Heart left ventricle (tissue), 16 donors: ENCODE data around the gene ZNF775. TPM values are rescaled to one million over a fixed set of nuclear protein-coding genes. Genes with fewer than 3 reads are reported as not detected.

Experiments used
- ATAC-seq, 4 donors: fragments of 200-7000 bp; cut with Tn5 transposase; one replicate each; pipeline ENCODE4 v1.9.1; 2020 to 2022; ENCODE audit warnings: moderate library complexity in 4 of 4, mild to moderate bottlenecking in 3 of 4, moderate number of reproducible peaks in 1 of 4
- DNase-seq, 5 donors: peaks; one replicate each; pipeline ENCODE4 v3.0.0-alpha.2; 2020
- H3K27ac ChIP-seq, 12 donors: fragments of 200-600 bp; sonication (generic) in 4 of 12; one replicate each; pipeline versions ENCODE4 v1.5.0 to v1.8.0; 2016 to 2022; ENCODE audit warnings: mild to moderate bottlenecking in 2 of 12
- H3K27me3 ChIP-seq, 9 donors: fragments of 200-600 bp; sonication (generic) in 2 of 9; one replicate each; pipeline versions ENCODE4 v1.5.1 to v1.8.0; 2016 to 2022; ENCODE audit warnings: mild to moderate bottlenecking in 3 of 9
- H3K36me3 ChIP-seq, 9 donors: fragments of 200-600 bp; sonication (generic) in 2 of 9; one replicate each; pipeline versions ENCODE4 v1.5.0 to v1.8.0; 2018 to 2022; ENCODE audit warnings: mild to moderate bottlenecking in 2 of 9
- H3K4me1 ChIP-seq, 12 donors: fragments of 200-600 bp; sonication (generic) in 4 of 12; one replicate each; pipeline versions ENCODE4 v1.5.0 to v1.8.0; 2016 to 2022; ENCODE audit warnings: mild to moderate bottlenecking in 3 of 12
- H3K4me3 ChIP-seq, 12 donors: fragments of 200-600 bp; sonication (generic) in 4 of 12; one replicate each; pipeline versions ENCODE4 v1.5.0 to v1.8.0; 2017 to 2022; ENCODE audit warnings: mild to moderate bottlenecking in 9 of 12, moderate library complexity in 4 of 12
- H3K9me3 ChIP-seq, 12 donors: fragments of 200-600 bp; sonication (generic) in 4 of 12; one replicate each; pipeline versions ENCODE4 v1.5.0 to v1.8.0; 2016 to 2022; ENCODE audit warnings: mild to moderate bottlenecking in 1 of 12
- POLR2A ChIP-seq, 2 donors: fragments of 450-650 bp; IDR thresholded peaks; one replicate each; pipeline ENCODE4 v1.6.1; 2017; ENCODE audit warnings: antibody characterized with exemption in 2 of 2, mild to moderate bottlenecking in 2 of 2, moderate library complexity in 2 of 2
- WGBS, 4 donors: extraction: QIAGEN DNeasy Blood & Tissue Kit in 2 of 4; methylation state at CpG; one replicate each; pipeline versions ENCODE4 v1.1.5 to v1.1.7; 2013 to 2018; 5-methylcytosine and 5-hydroxymethylcytosine counted together
- intact Hi-C, 10 donors: fragments of 100-400 bp; cut with DNase I; formaldehyde crosslinking; loops; one replicate each; pipeline versions ENCODE4 v1.11.1 to v1.14.2; 2022
- polyA plus RNA-seq, 2 donors: library from polyadenylated mRNA; stranded (reverse); fragments of 200-250 nt; gene quantifications; one replicate each; pipeline ENCODE4 v1.2.3, GENCODE V29; 2013
- total RNA-seq, 9 donors: library from RNA; depleted of rRNA in 2 of 9; stranded (reverse); fragments of >200 nt in 2 of 9; fragmentation: NEBNext Ultra II Directional in 3 of 9; extraction: Animal tissue kit (Norgen Biotek cat#: 25700) in 3 of 9; gene quantifications; one replicate each; pipeline versions ENCODE4 v1.1.0 to v1.2.4, GENCODE V29; 2016 to 2023
- TF ChIP-seq, protein P1 (sequence below), 12 donors: fragments of 200-600 bp; sonication (generic) in 4 of 12; IDR thresholded peaks; one replicate each; pipeline versions ENCODE4 v1.5.0 to v1.8.0; 2018 to 2022; ENCODE audit warnings: antibody characterized with exemption in 12 of 12, mild to moderate bottlenecking in 5 of 12
- donor health status: ischemic (EF 13 %, LVEDD 7.1; RV severe dilation, severe dysfunction).
- donor health status: healthy with polysubstance abuse.
- donor health status: DM: no; HTN: yes; CAD: no.
- donor health status: DM: no; HTN: no; CAD: no.
- donor health status: ischemic (EF 25% LVEDD 6.9; RV normal size, moderate dysfunction).
- donor health status: ischemic (EF 25% LVEDD 5.7; RV mildly dilated, moderate dysfunction).
- donor health status: healthy.
- donor health status: DM: yes; HTN: yes; CAD: no.
- donor health status: ischemic (EF 35%, LVEDD 5.7; RV mildly dilated, moderate dysfunction).
- donor health status: nonischemic (EF 11% LVEDD 7.7; RV severe dilation, severe dysfunction).
- donor health status: DM: yes; HTN: yes; CAD: no.
- donor health status: PGD.
- donor health status: ischemic (EF 29% LVEDD 5.4; RV normal size, mild dysfunction).
- donor health status: nonischemic (EF 23%, LVEDD 6.1; RV moderate dilation, normal function).

ZNF775 gene
- total and polyA plus RNA-seq, 11 donors, result 1.8 to 5.0 (median 3.3) TPM

DNA sequence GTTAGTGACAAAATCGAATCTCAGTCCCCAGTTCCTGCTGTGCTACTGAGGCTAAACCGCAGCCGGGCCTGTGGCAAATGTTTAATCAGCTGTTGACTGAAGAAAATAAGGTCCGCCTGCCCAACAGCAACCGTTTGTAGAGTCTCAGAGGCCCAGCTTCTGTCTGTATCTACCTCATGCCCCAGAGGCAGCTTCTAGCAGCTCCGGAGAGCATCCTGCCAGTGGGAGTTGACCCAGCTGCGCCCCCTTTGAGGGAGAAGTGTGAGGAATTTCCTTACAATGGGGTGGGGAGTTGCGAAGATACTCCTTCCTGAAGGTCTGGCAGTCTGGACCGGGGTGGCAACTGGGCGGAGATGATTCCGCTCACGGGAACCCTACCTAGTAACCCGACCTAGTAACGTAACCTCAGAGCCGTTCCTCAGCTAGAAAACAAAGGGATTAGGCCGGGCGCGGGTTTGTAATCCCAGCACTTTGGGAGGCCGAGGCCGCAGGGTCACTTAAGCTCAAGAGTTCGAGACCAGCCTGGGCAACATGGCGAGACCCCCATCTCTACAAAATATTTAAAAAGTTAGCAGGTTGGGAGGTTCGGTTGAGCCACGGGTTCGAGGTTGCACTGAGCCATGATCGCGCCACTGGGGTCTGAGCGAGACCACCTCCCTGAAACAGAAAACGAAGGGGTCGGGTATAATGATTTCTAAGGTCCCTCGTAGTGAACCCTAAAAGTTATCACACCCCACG is 846 bp upstream of the ZNF775 start:
- peak overlapping the region; percentile 81 to 99 (median 92) for H3K27ac ChIP-seq
- no peaks in the 10 kb centered on the region for H3K9me3 ChIP-seq
- H3K4me1 ChIP-seq, result peaks cover 0 to 50% (median 26%) of the 10 kb centered on the region in 12 donors
- H3K36me3 ChIP-seq, result peaks cover 0 to 18% (median 12%) of the 10 kb centered on the region in 9 donors
- TF ChIP-seq, protein P1, sequence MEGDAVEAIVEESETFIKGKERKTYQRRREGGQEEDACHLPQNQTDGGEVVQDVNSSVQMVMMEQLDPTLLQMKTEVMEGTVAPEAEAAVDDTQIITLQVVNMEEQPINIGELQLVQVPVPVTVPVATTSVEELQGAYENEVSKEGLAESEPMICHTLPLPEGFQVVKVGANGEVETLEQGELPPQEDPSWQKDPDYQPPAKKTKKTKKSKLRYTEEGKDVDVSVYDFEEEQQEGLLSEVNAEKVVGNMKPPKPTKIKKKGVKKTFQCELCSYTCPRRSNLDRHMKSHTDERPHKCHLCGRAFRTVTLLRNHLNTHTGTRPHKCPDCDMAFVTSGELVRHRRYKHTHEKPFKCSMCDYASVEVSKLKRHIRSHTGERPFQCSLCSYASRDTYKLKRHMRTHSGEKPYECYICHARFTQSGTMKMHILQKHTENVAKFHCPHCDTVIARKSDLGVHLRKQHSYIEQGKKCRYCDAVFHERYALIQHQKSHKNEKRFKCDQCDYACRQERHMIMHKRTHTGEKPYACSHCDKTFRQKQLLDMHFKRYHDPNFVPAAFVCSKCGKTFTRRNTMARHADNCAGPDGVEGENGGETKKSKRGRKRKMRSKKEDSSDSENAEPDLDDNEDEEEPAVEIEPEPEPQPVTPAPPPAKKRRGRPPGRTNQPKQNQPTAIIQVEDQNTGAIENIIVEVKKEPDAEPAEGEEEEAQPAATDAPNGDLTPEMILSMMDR (IDR thresholded peaks at IDR 0.05), result peak in 6 of 12 donors; percentile 9 to 38 (median 22)
- TF ChIP-seq POLR2A (IDR thresholded peaks at IDR 0.05), result no peak
- intact Hi-C loops, result loop anchor here in 1 of 10 donors (1.0 kb wide), 1 partner anchor 9 kb away; no protein-coding TSS in a partner anchor
- 6 to 9% (median 7%) methylated on average over 23 to 32 of the region's 32 CpGs for WGBS, 4 donors
- peak overlapping the region; percentile 48 to 100 (median 86) for H3K4me3 ChIP-seq
- peak in 3 of 4 donors; percentile 4 to 26 (median 13) for ATAC-seq
- DNase-seq, result peak in 4 of 5 donors; percentile 61 to 72 (median 64)
- H3K27me3 ChIP-seq, result no peaks in the 10 kb centered on the region

DNA sequence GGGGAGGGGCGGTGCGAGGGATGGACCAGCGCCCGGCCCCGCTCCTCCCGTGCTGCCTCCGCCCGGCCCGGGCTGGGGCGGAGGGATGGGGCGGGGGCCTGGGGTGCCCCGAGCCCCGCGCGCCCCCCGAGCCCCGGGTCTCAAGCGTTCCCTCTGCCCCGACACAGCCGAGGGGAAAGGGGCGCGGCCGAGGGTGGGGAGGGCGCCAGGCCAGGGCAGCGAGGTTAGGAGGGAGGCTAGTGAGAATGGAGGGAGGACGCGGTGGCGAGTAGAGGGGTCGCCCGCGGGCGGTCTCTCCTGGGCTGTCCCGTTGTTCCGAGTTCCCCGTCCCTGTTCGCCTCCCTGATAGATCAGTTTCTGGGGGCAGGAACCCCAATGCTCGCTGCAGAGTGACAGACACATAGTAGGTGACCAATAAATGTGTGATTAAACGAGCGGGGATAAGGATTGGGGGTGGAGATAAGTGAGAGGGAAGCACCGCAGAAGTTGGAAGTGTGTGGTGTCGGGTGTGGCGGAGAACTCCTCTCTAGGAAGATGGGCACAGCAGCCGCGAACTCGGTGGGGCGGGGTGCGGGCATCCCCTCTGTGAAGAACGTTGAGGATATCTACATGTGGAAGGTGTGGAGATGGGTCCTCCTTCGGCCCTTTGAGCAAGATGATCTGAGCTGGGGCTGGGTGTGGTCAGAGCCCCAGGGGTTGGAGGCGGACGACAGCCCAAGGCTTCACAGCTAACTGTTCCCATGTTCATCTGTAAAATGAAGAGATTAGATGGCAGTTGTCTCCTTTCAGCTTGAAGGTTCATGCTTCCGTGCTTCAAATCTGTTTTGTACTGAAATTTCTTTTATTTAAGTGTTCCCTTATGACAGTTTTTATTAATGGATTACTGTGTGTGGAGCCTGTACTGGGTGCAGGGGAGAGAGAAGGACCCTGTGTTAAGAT is 580 bp downstream of the ZNF775 start:
- Histone ChIP-seq H3K27ac (peak overlapping the region; percentile 58 to 97 (median 92)), H3K36me3 (peaks cover 0 to 4% (median 0%) of the 10 kb centered on the region in 9 donors), H3K27me3 (no peaks in the 10 kb centered on the region), H3K4me1 (peaks cover 0 to 45% (median 19%) of the 10 kb centered on the region in 12 donors), H3K9me3 (no peaks in the 10 kb centered on the region), H3K4me3 (peak overlapping the region; percentile 71 to 100 (median 86))
- intact Hi-C loops, result no loop called here
- ATAC-seq (peak in 1 of 4 donors; percentile 1), DNase-seq (peak in 1 of 5 donors; percentile 68)
- 1 to 5% (median 2%) methylated on average over 28 to 52 of the region's 52 CpGs for WGBS, 4 donors
- TF ChIP-seq, protein P1 (IDR thresholded peaks at IDR 0.05), result no peak
- TF ChIP-seq POLR2A (IDR thresholded peaks at IDR 0.05), result no peak

DNA sequence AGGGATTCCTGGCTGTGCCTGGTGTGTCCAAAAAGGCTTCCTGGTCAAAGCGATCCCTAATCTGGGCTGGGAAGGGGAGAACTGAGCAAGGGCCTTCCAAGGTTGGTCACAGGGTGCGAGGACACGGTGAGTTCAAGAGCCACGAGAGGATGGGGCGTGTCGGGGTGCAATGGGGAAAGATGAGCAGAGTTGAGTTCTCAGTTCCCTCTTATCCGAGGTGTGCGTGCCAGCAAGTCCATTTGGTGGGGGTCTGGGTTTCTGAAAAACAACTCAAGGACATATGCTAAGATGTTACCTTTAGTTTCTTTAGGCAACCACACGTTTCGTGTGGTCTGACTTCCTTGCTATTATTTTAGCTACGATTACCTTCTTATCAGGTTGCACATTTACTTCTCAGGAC is 1.3 kb downstream of the ZNF775 start:
- ATAC-seq (no peak), DNase-seq (peak in 1 of 5 donors; percentile 23)
- intact Hi-C loops, result no loop called here
- Histone ChIP-seq H3K9me3 (no peaks in the 10 kb centered on the region), H3K27me3 (no peaks in the 10 kb centered on the region), H3K4me3 (peak overlapping the region in 7 of 12 donors; percentile 81 to 100 (median 98)), H3K27ac (peak overlapping the region in 5 of 12 donors; percentile 87 to 97 (median 92)), H3K36me3 (peaks cover 0 to 1% (median 0%) of the 10 kb centered on the region in 9 donors), H3K4me1 (peaks cover 0 to 47% (median 19%) of the 10 kb centered on the region in 12 donors)
- no peak for TF ChIP-seq POLR2A (IDR thresholded peaks at IDR 0.05)
- TF ChIP-seq, protein P1 (IDR thresholded peaks at IDR 0.05), result no peak
- 72 to 79% (median 77%) methylated on average over 11 of the region's 11 CpGs for WGBS, 4 donors
